Measurements from ENCODE around the gene DYNLT2B. TPM values are rescaled to one million over a fixed set of nuclear protein-coding genes. Genes with fewer than 3 reads are reported as not detected.

The DYNLT2B gene
- total and polyA plus RNA-seq, 9 donors = 7.7 to 30.2 (median 9.5) TPM

- H3K9me3 ChIP-seq = no peaks in the 10 kb centered on the region
Observed at GRCh38 chr3:196241704-196242103, 76.3 kb downstream of the DYNLT2B start.

More at GRCh38 chr3:196241704-196242103, 76.3 kb downstream of the DYNLT2B start:
- Histone ChIP-seq H3K27ac (no peak overlapping the region), H3K27me3 (no peaks in the 10 kb centered on the region), H3K4me1 (ENCODE audit: insufficient read depth) (peaks cover 2% of the 10 kb centered on the region), H3K36me3 (no peaks in the 10 kb centered on the region), H3K4me3 (no peak overlapping the region)
- intact Hi-C loops (cut with DNase I) = no loop called here
- no peak for DNase-seq
- WGBS, 3 donors = 83 to 89% (median 86%) methylated on average over 8 of the region's 8 CpGs
- TF ChIP-seq POLR2A (IDR thresholded peaks at IDR 0.05) (no peak), CTCF (IDR thresholded peaks at IDR 0.05) (no peak), EP300 (IDR thresholded peaks at IDR 0.05) (no peak)

Small RNA genes within 50 kb of the gene (small RNA-seq; reads per million reads assigned to genes)
- gene AC069257.2 (not detected), gene RNU6-910P (not detected)

Other genes starting within 250 kb of the DYNLT2B start
- gene TFRC, start 236.2 kb downstream of the DYNLT2B start, total RNA-seq = 100 to 1,000 TPM in 6 of 7 donors, 10 to 100 TPM in 1; 83.6 to 348 (median 126) TPM
- 10 to 100 TPM; 26.1 to 38.4 TPM for gene TFRC, start 236.2 kb downstream of the DYNLT2B start, polyA plus RNA-seq
- gene ZDHHC19, start 106.8 kb downstream of the DYNLT2B start, total RNA-seq = 1 to 10 TPM in 6 of 7 donors, under 1 TPM in 1; 0.24 to 9.3 (median 3.8) TPM
- 1 to 10 TPM; 4.7 to 4.9 TPM for gene ZDHHC19, start 106.8 kb downstream of the DYNLT2B start, polyA plus RNA-seq
- gene SLC51A, start 101.7 kb downstream of the DYNLT2B start, total RNA-seq = 10 to 100 TPM in 3 of 7 donors, 1 to 10 TPM in 4; 2.6 to 14.2 (median 9.0) TPM
- 10 to 100 TPM in 1 of 2 donors, 1 to 10 TPM in 1; 7.3 to 10.5 TPM for gene SLC51A, start 101.7 kb downstream of the DYNLT2B start, polyA plus RNA-seq
- 10 to 100 TPM; 21.6 to 52.2 (median 33.7) TPM for gene PCYT1A, start 30.5 kb downstream of the DYNLT2B start, total RNA-seq
- 10 to 100 TPM; 16.3 to 58.1 TPM for gene PCYT1A, start 30.5 kb downstream of the DYNLT2B start, polyA plus RNA-seq
- 1 to 10 TPM in 1 of 7 donors, not detected in 6; 7.3 TPM for gene TM4SF19, start 20.1 kb upstream of the DYNLT2B start, total RNA-seq
- gene TM4SF19, start 20.1 kb upstream of the DYNLT2B start, polyA plus RNA-seq = under 1 TPM in 1 of 2 donors, not detected in 1; 0.70 TPM
- 10 to 100 TPM; 13.0 to 71.4 (median 58.8) TPM for gene UBXN7, start 114.2 kb upstream of the DYNLT2B start, total RNA-seq
- gene UBXN7, start 114.2 kb upstream of the DYNLT2B start, polyA plus RNA-seq = 10 to 100 TPM; 21.2 to 23.3 TPM
- gene RNF168, start 185.5 kb upstream of the DYNLT2B start, total RNA-seq = 10 to 100 TPM; 11.6 to 29.3 (median 23.3) TPM
- gene RNF168, start 185.5 kb upstream of the DYNLT2B start, polyA plus RNA-seq = 1 to 10 TPM; 8.0 to 8.6 TPM
- gene SMCO1, start 197.1 kb upstream of the DYNLT2B start, total RNA-seq = not detected
- gene SMCO1, start 197.1 kb upstream of the DYNLT2B start, polyA plus RNA-seq = not detected